Non-pigmented ciliary epithelial cell (primary cell): Measurements from ENCODE around the gene REXO1.

Experiments used
- DNase-seq: peaks from one replicate; pipeline ENCODE4 v3.0.0-alpha.2; 2010; ENCODE audit warnings: low read depth

The REXO1 gene

DNA sequence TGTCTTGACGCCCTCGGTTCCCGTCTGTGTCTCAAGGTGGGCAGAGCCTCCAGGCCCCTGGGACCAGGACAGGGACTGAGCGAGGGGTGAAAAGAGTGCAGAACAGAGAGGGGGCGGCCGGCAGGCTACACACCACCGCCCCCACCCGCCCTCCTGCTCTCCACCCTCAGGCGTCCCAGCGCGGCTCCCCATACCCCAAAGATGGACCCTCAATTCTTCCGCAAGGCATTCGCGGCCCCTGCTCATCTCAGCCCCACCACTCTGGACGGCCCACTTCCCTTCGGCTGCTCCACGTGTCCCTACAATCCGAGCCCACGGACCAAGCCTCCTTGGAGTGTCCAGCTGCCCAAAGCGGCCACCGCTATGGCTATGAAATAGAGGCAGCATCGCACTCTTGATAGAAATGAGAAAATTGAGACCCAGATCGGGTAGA, 13.3 kb upstream of the REXO1 start:
- DNase-seq, result no peak

DNA sequence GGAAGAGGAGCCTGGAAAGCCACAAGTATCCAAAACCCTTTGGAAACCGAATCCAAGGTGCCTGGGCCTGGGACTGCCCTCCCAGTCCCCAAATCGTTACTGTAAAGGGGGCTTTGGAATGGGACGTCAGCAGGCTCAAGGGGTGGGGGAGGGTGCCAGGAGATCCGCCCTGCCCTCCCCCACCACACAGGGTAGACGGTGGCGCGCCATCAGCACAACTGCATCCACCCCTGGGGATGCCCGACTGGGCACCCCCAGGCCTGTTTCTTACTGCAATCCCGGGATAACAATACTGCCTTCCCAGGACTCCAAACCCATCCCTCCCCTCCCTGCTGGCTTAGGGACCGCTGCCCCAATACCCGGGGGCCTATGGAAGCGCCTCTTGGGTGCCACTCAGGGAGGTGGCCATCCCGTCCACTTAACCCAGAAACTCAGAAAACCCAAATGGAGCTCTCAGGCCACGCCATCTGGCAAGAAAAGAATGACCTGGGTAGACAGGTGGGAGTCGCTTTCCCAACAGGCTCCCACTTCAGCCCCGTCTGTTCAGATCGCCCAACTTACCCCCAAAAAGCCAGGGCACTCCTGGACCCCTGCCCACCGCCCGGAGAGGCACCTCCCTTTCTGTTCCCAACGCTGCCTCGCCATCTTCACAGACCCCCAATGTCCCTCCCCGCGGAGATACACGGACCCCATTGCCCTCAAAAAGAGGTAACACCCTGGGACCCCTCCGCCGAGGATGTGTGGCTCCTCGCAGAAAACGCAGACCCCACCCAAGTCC, 12.7 kb upstream of the REXO1 start:
- DNase-seq, result no peak

DNA sequence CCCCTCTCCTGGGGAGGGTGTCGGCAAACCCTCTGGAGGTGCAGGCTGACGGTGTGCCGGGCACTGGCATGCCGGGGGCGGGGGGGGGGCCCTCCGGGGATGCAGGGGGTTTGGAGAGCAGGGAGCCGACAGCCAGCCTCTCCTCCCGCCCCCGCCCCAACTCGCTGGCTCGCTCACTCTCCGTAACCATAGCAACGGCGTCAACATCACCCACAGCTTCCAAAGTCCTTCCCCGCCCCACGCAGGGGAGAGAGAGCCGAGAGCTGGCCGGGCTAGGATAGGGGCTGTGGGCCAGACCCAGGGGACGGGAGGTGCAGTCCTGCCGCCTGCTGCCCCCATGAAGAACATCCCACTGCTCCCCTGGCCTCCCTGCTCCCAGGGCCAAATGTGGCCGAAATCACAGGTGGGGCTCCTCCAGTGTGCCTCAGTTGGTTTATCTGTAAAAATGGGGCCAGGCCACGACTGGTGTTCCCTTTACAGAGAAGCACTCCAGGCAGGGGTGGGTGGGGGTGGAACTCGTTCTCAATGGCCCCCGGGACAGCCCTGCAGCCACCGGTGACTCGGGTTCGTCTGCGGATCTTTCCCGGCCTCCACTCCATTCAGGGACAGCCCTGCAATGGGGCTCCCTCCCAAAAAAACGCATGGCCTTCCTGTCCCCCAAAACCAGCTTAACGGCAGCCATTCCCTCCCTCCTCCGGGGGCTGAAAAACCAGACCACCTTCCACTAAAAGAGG, 11.9 kb upstream of the REXO1 start:
- peak; percentile 22 for DNase-seq

DNA sequence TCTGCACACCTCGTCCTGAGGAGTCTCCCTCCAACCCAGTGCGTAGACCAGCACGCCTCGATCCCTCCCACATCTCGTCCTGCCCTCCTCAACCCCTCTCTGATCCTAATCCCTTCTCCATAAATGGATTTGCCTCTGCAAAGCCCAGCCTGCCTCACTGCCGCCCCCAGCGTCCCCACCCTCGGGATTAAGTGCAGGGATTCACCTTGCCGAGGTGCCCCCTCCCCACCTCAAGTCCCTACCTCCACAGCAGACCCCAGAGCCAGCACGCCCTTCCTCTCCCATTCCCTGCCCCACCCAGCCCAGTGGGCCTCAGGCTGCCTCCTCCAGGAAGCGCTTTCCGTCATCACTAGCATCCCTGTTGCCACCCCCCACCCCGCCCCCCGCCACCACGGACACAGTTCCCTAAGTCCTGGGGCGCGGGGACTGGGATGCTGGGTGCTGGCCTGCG, 11.1 kb upstream of the REXO1 start:
- no peak for DNase-seq

DNA sequence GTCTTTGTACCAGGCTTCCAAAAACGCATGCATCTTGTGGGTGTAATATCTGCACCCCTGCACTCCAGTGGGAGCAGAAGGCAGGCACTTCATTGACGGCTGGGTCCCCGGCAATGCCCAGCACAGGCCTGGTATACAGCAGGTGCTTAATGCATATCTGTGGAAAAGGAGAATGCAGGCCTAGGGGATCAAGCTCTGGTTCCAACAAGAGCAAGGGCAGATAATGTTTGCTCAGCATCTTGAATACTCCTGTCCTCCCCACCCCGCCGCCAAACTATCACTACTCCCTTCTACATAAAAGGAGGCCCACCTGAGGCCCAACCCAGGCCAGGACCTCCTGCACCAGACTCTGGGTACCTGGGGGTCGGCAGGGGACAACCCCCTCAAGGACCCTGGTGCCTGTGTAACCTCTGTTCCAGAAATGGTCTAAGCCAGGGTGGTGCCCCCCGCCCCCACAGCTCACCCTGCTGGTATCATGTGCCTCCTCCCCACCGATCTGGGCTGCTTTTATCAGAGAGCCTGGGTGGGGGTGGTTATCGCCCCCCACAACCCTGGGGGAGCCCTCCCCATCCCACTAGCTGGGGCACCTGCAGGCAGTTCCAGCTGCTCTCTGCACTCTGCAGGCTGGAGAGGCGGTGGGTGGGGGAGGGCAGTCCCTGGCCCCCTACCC, 10.3 kb upstream of the REXO1 start:
- DNase-seq, result no peak

DNA sequence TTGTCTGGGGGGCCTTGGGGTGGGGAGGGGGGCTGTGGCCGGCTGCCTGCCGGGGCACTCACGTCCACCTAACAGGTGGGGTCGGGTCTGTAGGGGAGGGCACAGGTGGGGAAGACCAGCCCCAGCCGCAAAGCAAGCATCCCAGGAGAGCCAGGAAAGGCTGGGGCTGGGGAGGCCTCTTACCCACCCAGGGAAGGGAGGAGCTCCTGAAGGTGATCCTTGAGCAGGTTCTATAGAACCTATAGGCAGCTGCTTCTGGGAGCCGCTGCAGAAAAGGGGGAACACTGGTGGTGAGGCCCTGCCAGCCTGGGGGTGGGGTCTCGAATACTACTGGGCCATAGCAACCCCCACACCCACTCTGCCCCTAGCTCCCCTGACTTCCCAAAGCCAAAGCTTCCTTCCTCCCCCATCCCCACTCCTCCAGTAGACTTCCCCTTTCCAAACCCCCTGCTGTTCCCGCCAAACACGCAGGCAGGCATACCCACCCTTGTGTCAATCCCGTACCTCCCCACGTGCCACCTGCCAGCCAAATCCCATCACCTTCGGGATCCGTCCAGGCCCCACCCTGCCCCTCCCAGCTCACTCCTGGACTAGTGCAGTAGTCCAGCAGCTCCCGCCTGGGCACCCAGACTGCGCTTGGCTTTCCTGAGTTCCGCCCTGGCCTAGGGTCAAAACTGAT, 9.5 kb upstream of the REXO1 start:
- DNase-seq, result no peak

DNA sequence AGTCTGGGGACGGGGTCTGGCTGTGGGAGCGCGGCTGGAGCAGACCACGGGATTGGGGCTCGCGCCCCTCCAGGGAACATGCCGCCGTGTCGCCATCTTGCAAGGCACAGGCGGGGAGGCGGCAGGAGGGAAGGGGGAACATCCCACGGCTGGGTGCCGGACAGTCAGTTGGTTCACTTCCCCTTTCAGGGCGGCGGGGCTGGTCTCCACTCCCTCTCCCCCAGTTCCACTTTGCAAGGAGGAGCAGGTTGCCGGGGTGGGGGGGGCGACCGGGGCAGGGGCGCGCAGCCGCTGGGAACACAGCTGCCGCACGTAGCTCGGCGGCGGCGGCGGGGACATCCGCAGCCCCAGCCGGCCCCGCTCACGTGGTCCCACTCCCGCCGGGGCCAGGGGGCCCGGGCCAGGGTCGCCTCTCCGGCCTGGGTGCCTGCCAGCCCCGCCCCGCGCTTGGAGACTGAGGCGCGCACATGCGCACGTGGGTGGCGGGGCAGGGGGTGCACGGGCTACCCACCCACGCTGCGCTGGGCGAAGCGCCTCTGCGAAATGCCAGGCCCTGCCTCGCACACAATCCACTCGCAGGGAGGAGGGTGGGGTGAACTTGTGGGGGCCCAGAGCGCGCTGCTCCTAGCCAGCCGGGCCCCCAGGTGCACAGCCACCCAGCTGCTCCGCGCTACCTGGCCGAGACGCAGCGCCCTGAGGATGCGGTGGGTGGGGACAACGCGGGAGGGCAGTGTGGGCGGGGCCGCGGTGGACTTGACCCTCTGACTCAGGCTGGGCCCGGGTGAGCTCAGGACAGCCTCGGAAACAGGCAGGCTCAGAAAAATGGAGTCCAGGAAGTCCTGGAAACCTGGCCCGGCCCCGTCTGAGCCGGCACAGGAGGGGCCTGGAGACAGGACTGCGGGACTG, 8.7 kb upstream of the REXO1 start:
- peak; percentile 20 for DNase-seq

DNA sequence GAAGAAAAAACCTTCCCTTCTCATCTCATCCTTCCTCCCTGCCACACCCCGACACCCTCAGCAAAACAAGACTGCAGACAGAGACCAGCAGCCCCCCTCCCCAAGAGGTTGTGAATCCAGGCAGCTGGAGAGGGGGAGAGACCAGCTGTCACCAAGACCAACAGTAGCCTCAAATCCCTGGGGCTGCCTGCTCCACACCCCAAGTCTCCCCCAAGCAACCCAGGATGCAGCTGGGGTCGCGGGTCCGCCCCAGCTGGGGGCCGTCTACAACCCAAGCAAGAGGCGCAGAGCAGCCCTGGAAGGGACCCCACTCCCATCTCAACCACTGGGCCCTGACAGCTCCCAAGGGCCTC, 8.0 kb upstream of the REXO1 start:
- DNase-seq, result no peak

DNA sequence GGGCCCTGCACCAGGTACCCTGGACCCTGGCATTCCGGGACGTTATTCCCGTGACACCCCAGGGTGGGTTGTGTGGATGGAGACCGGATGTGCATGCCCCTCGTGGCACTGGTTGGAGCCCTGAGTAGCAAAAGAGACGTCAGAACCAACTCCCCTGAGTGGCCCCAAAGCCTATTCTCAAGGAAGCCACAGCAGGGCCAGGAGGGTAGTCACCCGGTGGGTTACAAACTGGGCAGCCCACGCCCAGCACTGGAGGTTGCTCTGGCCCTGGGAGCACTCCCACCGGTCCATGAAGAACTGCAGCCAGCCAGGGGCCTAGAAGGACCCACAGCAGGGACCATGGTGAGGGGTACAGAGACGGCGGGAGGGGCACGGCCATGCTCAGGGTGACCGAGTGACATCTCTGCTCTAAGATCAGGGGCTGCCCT, 7.6 kb upstream of the REXO1 start:
- DNase-seq, result no peak

DNA sequence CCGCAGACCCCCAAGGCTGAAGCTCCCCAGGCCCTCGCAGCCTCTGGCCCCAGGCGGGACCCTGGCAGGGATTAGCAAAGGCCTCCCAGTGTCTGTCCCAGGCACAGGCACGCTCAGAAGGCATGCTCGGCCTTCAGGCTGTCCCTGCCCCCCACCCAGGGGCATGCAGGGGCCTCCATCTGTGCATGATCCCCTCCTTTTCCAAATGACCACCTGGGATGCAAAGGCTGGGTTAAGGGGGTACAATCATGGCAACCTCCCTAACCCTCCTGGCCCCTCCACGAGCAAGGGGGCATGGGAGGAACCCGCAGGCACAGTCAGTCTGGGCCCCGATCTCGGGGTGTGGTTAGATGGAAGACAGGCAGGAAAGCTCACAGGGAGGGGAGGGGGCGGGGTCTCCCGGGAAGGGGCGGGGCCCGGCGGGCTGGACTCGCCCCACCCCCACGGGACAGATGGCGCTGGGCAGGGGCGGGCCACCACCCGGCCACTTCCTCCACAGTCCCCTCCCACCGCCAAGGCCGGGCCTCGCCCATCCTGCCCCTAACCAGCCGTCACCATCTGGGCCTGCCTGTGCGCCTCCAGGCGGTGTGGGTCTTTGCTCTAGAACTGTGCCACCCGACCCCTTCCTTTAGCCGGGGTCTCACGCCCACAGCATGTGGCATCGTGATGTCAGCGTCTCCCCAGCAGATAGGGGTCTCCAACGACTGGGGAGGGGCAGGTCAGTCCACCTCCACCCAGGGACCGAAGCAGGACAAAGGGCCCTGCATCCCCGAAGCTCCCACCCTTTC, 7.0 kb upstream of the REXO1 start:
- no peak for DNase-seq

DNA sequence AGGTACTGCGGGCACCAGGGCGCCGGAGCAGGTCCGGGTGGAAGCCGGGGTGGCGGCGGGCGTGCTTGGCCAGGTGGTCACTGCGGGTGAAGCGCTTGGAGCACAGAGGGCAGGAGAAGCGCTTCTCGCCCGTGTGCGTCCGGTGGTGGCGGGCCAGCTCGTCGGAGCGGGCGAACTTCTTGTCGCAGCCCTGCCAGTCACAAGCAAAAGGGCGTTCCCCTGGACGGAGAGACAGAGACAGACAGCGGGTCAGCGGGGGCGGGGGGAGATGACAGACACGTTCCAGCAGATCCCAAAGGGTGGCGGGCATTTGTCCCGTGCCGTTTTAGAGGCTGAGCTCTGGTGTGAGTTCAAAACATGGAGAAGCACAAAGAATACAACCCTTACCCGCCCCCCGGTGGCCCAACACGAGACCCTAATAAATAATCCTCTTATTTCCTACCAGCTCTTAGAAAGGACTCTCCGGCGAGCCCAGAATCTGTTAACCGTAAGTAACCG, 6.3 kb upstream of the REXO1 start:
- DNase-seq, result no peak

DNA sequence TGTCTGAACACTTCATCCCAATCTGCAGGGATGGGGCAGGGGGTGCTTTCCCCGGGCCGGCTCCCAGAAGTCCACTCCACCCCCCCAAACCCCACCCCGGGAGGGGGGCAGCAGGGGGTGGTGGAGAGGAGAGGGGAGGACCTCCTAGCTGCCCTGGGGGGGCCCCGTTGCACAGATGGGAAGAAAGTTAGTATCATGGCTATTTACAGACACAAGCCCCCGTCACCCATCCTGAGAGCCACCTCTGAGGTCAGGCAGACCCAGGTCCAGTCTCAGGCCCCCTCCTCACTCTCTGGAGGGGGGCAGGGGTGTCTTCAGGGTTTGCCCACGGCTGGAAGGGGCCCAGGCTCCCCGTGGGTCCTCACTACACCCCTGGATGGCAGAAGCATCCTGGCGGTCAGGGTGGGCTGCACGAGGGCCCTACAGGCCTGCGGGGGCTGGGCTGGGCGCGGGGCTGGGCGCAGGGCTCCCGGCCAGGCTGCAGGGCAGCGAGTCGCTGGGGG, 5.8 kb upstream of the REXO1 start:
- no peak for DNase-seq

DNA sequence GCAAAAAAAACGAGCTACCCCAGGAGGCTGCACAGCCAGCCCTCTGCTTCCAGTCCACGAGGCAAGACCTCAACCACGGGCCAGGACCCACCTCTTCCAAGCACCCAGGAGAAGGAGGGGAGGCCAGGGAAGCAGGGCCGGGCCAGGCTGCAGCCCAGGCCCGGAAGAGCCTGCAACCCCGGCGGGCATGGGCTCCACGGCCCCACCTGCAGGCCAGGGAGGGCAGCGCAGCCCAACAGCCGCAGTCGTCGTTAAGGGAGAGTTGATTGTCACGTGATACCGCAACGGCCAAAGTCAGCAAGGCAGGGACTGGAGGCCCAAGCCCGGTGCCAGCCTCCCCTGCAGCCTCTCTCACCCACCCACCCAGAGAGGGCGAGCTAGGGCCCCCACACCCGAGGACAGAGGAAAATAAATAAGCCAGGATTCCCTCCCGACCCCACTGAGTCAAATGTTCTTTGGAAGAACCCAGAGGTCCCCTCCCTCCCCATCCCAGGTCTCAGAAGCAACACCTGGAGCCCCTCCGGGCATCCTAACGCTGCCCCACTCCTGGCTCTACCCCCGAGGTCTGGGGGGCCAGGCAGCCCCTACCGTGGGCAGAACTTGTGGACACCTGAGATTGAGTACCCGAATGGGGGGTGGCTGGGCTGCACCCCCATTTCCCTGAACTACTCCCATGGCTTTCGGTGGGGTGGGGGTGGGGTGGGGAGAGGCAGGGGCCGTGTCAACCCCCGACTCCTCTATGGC, 5.2 kb upstream of the REXO1 start:
- no peak for DNase-seq

DNA sequence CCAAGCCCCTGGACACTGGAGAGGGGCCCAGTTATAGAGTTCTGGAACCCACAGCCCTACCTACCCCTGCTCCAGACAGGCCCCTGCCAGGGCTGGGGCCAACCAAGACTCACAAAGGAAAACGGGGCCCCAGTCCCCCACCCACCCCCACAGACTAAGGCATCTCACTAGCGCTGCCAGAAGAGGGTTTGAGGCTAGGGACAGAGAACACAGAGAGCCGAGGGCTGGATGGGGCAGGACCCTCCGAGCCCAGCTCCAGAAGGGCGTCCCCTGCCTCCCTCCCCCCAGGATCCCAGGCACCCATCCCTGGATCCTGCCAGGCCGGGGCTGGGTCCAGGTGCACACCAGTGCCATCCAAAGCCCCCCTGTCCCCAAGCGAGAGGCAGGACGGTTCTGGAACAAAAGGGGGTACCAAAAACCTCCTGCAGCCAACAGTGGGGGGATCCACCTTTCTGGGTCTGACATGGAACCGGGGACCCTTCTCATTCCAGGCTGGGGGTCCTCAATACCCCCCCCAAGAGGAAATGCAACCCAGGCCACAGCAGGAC, 4.4 kb upstream of the REXO1 start:
- no peak for DNase-seq

DNA sequence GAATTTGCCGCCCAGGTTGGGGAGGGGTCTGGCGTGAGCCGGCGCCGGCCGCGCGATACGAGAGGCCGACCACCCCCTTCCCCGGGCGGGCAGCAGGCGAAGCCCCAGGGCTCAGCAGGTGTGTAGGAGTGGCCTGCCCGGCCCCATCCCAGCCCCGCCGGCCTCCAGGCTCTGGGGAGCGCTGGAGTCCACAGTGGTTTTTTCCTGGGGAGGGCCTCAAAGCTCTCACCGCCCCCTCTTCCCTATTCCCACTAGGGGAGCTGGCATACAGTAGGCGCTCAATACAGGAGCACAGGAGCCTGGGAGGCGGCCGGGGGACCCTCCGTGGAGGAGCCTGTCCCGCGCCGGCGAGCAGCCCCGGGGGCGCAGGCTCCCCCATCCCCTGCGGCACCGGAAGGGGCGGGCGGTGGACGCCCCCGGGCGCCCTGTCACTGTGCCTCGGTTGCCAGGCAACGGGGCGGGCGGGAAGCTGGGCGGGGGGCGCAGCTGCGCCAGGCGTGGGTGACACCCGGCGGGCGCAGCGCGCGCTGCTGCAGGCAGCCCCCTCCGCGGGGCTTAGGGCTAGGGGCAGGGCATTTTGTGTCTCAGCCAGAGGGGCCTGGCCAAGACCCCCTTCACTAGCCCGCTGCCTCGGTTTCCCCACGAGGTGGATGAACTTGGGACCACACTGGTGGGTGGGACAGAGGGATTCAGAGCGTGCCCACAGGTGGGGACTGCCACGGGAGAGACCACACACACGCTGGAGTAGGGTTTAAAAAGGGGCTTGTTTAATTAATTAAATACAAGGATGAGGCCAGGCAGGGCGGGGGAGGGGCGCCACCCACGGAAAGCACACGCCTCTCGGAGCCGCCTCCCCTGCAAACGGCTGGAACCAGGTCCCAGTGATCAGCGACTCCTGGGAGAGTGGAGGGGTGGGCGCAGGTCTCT, 3.6 kb upstream of the REXO1 start:
- no peak for DNase-seq

DNA sequence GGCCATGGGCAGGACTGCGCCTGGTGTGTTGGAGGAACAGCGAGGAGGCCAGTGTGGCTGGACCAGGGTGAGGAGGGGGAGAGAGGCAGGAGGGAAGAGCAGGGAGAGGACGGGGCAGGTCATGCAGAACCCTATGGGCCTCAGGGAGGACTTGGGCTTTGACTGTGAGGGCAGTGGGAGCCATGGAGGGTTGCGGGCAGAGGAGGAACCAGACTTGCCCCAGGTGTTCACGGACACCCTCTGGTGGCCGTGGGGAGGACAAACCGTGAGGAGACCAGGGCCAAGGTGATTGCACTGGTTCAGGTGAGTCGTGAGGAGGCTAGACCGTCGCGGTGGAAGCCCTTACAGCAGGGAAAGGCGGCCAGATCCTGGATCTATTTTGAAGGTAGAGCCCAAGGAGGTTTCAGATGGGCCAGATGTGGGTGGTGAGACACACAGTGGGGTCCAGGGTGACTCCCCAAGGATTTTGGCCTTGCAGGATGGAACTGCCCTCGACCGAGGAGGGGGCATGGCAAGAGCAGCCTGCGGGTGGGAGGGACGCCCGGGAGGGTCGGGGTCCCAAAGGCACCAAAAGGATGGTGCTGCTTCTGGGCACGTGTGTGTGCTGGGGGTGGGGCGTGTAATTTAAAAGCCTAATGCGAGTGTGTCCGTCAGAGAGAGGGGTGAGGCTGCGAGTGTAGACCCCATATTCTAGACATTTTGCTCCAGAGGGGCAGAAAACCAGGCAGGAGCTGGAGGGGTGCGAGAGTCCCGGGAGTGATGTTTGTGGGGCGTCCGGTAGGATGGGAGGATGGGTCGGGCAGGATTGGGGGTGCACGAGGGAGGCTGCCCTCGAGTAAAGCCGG, 2.7 kb upstream of the REXO1 start:
- DNase-seq, result no peak

DNA sequence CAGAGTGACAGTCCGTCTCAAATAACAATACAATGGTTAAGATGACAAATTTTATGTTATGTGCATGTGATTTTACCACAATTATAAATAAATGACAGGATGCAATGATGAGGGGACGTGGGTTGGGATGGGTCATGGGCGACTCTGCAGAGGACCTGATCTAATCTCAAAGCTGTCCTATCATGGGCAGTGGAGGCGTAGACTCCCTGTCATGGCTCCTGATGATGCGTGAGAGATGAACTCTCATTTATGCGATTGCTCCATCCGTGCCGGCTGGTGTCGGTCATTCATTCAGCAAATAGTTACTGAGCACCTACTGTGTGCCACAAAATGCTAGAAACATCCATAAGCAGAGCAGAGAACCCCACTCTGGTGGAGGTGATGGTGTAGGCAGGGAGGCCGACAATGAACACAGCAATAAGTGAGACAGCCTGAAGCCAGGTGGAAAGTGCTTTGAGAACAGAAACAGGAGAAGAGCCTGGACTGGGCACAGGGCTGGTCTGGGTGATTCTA, 1.7 kb upstream of the REXO1 start:
- DNase-seq, result no peak
